Measurements from ENCODE around the gene ZNF653.

DNA sequence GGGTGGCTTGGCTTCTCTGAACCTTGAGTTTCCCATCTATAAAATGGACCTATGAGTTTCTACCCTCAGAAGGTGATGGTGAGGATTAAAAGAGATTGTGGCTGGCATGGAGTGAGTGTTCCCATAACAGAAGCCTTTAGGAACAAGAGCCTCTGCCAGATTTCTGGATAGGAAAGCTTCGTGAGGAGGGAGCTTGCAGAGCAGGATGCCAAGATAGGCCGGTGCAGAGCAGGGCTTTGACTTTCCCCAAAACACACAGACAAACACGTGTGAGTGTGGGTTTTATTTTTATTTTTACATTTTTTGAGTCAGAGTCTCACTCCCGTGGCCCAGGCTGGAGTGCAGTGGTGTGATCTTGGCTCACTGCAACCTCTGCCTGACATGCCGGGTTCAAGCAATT is 29.3 kb upstream of the ZNF653 start:
- TF ChIP-seq YY1 (IDR thresholded peaks at IDR 0.05; ENCODE audit: low read depth, low read length) (no peak), EGR1 (IDR thresholded peaks at IDR 0.05; ENCODE audit: borderline replicate concordance, low read depth, low read length) (no peak), CEBPB (IDR thresholded peaks at IDR 0.05; ENCODE audit: low read depth, low read length) (no peak), GABPA (IDR thresholded peaks at IDR 0.05; ENCODE audit: borderline replicate concordance, insufficient read depth, low read length) (no peak), POLR2A (IDR thresholded peaks at IDR 0.05; ENCODE audit: control extremely low read depth in 1 of 2, low read depth in 2 of 2, low read length in 2 of 2) (no peak), SIN3A (conservative IDR thresholded peaks at IDR 0.05 in 1 of 2, IDR thresholded peaks at IDR 0.05 in 1 of 2; ENCODE audit: low read depth in 1 of 2, low read length in 2 of 2) (no peak), POU5F1 (IDR thresholded peaks at IDR 0.05; ENCODE audit: low read depth, low read length) (no peak), TEAD4 (IDR thresholded peaks at IDR 0.05; ENCODE audit: low read depth, low read length) (no peak)
- TF ChIP-seq, protein P1, sequence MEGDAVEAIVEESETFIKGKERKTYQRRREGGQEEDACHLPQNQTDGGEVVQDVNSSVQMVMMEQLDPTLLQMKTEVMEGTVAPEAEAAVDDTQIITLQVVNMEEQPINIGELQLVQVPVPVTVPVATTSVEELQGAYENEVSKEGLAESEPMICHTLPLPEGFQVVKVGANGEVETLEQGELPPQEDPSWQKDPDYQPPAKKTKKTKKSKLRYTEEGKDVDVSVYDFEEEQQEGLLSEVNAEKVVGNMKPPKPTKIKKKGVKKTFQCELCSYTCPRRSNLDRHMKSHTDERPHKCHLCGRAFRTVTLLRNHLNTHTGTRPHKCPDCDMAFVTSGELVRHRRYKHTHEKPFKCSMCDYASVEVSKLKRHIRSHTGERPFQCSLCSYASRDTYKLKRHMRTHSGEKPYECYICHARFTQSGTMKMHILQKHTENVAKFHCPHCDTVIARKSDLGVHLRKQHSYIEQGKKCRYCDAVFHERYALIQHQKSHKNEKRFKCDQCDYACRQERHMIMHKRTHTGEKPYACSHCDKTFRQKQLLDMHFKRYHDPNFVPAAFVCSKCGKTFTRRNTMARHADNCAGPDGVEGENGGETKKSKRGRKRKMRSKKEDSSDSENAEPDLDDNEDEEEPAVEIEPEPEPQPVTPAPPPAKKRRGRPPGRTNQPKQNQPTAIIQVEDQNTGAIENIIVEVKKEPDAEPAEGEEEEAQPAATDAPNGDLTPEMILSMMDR (IDR thresholded peaks at IDR 0.05; ENCODE audit: control extremely low read depth in 1 of 3, insufficient read depth in 1 of 3, low read depth in 1 of 3, low read length in 3 of 3): no peak
